ENCODE results near the gene IKZF5. TPM values are rescaled to one million over a fixed set of nuclear protein-coding genes. Genes with fewer than 3 reads are reported as not detected.

Gene IKZF5
- total and polyA plus RNA-seq, 9 of the 15 experiments (the other 6 are each of a cell fraction or from before 2014, with no cell fraction given), result 3.8 to 19.6 (median 12.4) TPM

DNA sequence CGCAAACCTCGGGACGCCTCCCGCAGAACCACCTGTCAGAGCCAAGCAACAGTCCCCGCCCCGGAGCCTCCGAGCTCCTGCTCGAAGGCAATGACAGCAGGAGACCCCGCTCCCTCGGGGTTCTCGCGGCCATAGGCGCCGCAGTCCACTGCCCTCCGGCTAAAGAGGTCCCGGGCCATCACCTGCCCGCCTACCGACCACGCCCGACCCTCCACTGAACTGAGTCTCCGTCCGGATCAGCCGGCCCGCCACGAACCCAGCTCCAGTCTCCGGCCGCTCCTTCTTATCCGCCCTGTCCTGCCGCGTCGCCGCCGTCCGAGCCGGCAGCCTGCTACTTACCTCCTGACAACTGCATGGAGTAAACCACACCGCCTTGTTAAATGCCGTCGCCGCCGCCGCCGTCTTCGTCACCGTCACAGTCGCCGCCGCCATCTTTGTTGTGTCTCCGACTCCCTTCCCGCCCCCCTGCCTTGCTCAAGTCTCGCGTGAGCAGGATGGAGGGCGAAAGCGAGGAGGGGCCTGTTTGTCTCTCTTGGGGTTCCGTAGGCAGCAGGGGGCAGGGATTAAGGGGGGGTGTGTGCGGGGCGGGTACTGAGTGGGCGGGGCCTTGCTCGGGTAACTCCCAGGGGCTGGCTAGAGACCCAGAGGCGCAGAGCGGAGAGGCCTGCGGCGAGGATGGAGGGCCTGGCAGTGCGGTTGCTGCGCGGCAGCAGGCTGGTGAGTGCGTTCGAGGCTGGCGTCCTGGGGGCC lies at the start of gene IKZF5, which contains the start of gene ACADSB (continued):
- TF ChIP-seq KLF16 (IDR thresholded peaks at IDR 0.05) (peak; percentile 77), HNRNPLL (IDR thresholded peaks at IDR 0.05; ENCODE audit: low read depth, low read length, poor library complexity, severe bottlenecking) (no peak), NR3C1 (CRISPR knock-in tag; IDR thresholded peaks at IDR 0.05) (no peak), CREM (IDR thresholded peaks at IDR 0.05; ENCODE audit: low read depth) (peak; percentile 94), IFI16 (CRISPR knock-in tag; IDR thresholded peaks at IDR 0.05) (no peak), EHMT2 (IDR thresholded peaks at IDR 0.05) (no peak), SAP30 (IDR thresholded peaks at IDR 0.05; ENCODE audit: borderline replicate concordance, insufficient read depth, low read depth, low read length, poor library complexity, severe bottlenecking) (peak; percentile 12), FUS (optimal IDR thresholded peaks at IDR 0.05; ENCODE audit: low read depth, low read length) (no peak), LEF1 (IDR thresholded peaks at IDR 0.05) (no peak)
- TF ChIP-seq, protein P1, sequence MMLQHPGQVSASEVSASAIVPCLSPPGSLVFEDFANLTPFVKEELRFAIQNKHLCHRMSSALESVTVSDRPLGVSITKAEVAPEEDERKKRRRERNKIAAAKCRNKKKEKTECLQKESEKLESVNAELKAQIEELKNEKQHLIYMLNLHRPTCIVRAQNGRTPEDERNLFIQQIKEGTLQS (IDR thresholded peaks at IDR 0.05), result no peak
- TF ChIP-seq, protein P1 (CRISPR knock-in tag; conservative IDR thresholded peaks at IDR 0.05), result no peak
- TF ChIP-seq, protein P2, sequence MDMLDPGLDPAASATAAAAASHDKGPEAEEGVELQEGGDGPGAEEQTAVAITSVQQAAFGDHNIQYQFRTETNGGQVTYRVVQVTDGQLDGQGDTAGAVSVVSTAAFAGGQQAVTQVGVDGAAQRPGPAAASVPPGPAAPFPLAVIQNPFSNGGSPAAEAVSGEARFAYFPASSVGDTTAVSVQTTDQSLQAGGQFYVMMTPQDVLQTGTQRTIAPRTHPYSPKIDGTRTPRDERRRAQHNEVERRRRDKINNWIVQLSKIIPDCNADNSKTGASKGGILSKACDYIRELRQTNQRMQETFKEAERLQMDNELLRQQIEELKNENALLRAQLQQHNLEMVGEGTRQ (CRISPR knock-in tag; IDR thresholded peaks at IDR 0.05), result no peak
- TF ChIP-seq, protein P3, sequence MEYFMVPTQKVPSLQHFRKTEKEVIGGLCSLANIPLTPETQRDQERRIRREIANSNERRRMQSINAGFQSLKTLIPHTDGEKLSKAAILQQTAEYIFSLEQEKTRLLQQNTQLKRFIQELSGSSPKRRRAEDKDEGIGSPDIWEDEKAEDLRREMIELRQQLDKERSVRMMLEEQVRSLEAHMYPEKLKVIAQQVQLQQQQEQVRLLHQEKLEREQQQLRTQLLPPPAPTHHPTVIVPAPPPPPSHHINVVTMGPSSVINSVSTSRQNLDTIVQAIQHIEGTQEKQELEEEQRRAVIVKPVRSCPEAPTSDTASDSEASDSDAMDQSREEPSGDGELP (CRISPR knock-in tag; IDR thresholded peaks at IDR 0.05; ENCODE audit: borderline replicate concordance), result peak; percentile 66; the same call in 1 of the 2 replicates
- TF ChIP-seq, protein P4, sequence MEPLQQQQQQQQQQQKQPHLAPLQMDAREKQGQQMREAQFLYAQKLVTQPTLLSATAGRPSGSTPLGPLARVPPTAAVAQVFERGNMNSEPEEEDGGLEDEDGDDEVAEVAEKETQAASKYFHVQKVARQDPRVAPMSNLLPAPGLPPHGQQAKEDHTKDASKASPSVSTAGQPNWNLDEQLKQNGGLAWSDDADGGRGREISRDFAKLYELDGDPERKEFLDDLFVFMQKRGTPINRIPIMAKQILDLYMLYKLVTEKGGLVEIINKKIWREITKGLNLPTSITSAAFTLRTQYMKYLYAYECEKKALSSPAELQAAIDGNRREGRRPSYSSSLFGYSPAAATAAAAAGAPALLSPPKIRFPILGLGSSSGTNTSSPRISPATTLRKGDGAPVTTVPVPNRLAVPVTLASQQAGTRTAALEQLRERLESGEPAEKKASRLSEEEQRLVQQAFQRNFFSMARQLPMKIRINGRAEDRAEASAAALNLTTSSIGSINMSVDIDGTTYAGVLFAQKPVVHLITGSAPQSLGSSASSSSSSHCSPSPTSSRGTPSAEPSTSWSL (CRISPR knock-in tag; IDR thresholded peaks at IDR 0.05; ENCODE audit: borderline replicate concordance), result no peak
- TF ChIP-seq, protein P5, sequence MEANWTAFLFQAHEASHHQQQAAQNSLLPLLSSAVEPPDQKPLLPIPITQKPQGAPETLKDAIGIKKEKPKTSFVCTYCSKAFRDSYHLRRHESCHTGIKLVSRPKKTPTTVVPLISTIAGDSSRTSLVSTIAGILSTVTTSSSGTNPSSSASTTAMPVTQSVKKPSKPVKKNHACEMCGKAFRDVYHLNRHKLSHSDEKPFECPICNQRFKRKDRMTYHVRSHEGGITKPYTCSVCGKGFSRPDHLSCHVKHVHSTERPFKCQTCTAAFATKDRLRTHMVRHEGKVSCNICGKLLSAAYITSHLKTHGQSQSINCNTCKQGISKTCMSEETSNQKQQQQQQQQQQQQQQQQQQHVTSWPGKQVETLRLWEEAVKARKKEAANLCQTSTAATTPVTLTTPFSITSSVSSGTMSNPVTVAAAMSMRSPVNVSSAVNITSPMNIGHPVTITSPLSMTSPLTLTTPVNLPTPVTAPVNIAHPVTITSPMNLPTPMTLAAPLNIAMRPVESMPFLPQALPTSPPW (CRISPR knock-in tag; IDR thresholded peaks at IDR 0.05), result peak; percentile 96
- TF ChIP-seq, protein P6, sequence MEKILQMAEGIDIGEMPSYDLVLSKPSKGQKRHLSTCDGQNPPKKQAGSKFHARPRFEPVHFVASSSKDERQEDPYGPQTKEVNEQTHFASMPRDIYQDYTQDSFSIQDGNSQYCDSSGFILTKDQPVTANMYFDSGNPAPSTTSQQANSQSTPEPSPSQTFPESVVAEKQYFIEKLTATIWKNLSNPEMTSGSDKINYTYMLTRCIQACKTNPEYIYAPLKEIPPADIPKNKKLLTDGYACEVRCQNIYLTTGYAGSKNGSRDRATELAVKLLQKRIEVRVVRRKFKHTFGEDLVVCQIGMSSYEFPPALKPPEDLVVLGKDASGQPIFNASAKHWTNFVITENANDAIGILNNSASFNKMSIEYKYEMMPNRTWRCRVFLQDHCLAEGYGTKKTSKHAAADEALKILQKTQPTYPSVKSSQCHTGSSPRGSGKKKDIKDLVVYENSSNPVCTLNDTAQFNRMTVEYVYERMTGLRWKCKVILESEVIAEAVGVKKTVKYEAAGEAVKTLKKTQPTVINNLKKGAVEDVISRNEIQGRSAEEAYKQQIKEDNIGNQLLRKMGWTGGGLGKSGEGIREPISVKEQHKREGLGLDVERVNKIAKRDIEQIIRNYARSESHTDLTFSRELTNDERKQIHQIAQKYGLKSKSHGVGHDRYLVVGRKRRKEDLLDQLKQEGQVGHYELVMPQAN (IDR thresholded peaks at IDR 0.05; ENCODE audit: borderline replicate concordance), result peak; percentile 79

Data from K562 (cell line).